ENCODE results near the gene SMYD3. TPM values are rescaled to one million over a fixed set of nuclear protein-coding genes. Genes with fewer than 3 reads are reported as not detected.

The SMYD3 gene
- 10 to 100 TPM; 13.5 to 20.8 TPM for total RNA-seq

DNA sequence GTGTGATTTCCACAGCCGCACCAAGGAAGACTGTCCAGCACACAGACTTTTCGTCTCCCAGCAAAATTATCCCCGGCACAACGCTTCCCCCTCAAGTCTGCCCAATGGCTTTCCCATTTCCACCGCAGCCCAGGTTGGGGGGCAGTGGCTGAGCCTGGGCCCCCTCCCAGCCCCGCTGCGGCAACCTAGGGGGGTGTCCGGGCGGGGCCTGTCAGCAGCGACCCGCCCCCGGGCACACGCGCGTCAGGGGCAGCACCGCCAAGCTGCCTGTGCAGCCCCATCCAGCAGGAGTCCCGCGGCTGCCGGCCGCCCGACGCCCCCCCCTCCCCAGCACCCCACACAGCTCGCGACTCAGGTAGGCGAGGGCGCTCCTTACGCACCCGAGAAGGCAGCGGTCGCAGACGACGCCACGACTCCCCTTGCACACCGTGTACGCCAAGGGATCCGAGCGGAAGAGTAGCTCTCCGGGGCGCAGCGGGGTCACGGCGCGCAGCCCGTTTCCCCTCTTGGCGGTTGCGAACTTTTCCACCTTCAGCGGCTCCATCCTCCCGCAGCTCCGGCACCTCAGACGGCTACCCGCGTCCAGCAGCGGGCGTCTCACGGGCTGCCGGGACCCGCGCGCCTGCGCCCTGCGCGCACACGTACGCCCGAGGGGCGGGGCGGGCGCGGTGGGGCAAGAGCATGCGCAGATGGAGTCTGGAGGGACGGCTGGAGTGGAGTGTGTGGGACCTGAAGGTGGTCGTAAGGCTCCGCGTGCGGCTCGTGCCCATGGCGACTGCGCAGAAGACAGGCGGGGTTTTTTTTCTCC lies at the start of gene SMYD3:
Gene SMYD3 (minus strand): TSS at position 606 of the 808 bp plus-strand sequence.
- WGBS, 2 donors: 0% methylated on average over 34 to 72 of the region's 79 CpGs
- ATAC-seq (peak; percentile 96), DNase-seq (peak; percentile 72 to 82 (median 77))
- H3K4me3 ChIP-seq: peak within 1 kb of the TSS; percentile 80 to 98
- TF ChIP-seq POLR2A (IDR thresholded peaks at IDR 0.05): peak in 2 of 3 donors; percentile 46 to 56
- TF ChIP-seq, protein P1, sequence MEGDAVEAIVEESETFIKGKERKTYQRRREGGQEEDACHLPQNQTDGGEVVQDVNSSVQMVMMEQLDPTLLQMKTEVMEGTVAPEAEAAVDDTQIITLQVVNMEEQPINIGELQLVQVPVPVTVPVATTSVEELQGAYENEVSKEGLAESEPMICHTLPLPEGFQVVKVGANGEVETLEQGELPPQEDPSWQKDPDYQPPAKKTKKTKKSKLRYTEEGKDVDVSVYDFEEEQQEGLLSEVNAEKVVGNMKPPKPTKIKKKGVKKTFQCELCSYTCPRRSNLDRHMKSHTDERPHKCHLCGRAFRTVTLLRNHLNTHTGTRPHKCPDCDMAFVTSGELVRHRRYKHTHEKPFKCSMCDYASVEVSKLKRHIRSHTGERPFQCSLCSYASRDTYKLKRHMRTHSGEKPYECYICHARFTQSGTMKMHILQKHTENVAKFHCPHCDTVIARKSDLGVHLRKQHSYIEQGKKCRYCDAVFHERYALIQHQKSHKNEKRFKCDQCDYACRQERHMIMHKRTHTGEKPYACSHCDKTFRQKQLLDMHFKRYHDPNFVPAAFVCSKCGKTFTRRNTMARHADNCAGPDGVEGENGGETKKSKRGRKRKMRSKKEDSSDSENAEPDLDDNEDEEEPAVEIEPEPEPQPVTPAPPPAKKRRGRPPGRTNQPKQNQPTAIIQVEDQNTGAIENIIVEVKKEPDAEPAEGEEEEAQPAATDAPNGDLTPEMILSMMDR (IDR thresholded peaks at IDR 0.05): peak in 2 of 7 experiments; percentile 7 to 27
- H3K4me1 ChIP-seq: peaks cover 12% of the 10 kb centered on the region
- H3K9me3 ChIP-seq: no peaks in the 10 kb centered on the region
- H3K27ac ChIP-seq: peak within 1 kb of the TSS in 3 of 4 donors; percentile 48 to 64 (median 55)
- no peaks in the 10 kb centered on the region for H3K36me3 ChIP-seq (replicated peaks in 1 of 2; ENCODE audit: insufficient read depth in 1 of 2, low read depth in 2 of 2)
- intact Hi-C loops (cut with DNase I): no loop called here
- H3K27me3 ChIP-seq: no peaks in the 10 kb centered on the region

DNA sequence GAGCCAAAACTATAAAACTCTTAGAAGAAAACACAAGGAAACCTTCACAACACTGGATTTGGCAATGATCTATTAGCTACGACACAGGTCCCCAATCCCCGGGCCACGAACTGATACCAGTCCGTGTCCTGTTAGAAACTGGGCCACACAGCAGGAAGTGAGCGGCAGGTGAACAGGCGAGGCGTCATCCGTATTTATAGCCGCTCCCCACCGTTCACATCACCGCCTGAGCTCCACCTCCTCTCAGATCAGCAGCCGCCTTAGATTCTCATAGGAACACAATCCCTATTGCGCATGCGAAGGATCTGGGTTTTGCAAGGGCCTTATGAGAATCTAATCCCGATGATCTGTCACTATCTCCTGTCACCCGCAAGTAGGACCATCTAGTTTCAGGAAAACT lies 47.1 kb upstream of the SMYD3 start:
- TF ChIP-seq, protein P1 (IDR thresholded peaks at IDR 0.05): no peak
- no peak for TF ChIP-seq POLR2A (IDR thresholded peaks at IDR 0.05)
- no peak for DNase-seq

DNA sequence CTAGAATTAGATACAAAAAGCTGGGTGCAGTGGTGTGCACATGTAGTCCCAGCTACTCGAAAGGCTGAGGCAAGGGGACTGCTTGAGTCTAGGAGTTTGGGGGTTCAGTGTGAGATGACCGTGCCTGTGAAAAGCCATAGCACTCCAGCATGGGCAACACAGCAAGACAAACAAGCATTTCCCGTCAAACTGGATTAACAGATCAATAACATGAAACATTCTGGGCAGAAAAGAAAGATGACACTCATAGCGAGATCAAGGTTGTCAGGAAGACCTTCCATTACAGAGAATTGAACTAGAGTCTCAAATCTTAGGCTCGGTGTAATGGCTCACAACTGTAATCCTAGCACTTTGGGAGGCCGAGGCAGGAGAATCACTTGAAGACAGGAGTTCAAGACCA lies 45.0 kb upstream of the SMYD3 start:
- Histone ChIP-seq H3K27me3 (no peaks in the 10 kb centered on the region), H3K9me3 (no peaks in the 10 kb centered on the region), H3K4me1 (no peaks in the 10 kb centered on the region), H3K36me3 (replicated peaks in 1 of 2; ENCODE audit: insufficient read depth in 1 of 2, low read depth in 2 of 2) (peaks cover 0 to 33% of the 10 kb centered on the region in 2 donors), H3K27ac (no peak overlapping the region), H3K4me3 (no peak overlapping the region)
- DNase-seq: no peak
- no peak for TF ChIP-seq POLR2A (IDR thresholded peaks at IDR 0.05)
- TF ChIP-seq, protein P1 (IDR thresholded peaks at IDR 0.05): no peak
- intact Hi-C loops (cut with DNase I): no loop called here
- 61 to 77% methylated on average over 6 of the region's 6 CpGs for WGBS, 2 donors
- ATAC-seq: no peak

More for the DNA sequence above, 47.1 kb upstream of the SMYD3 start:
- intact Hi-C loops (cut with DNase I): no loop called here
- 97 to 98% methylated on average over 16 of the region's 16 CpGs for WGBS, 2 donors
- Histone ChIP-seq H3K4me1 (no peaks in the 10 kb centered on the region), H3K9me3 (no peaks in the 10 kb centered on the region), H3K27me3 (no peaks in the 10 kb centered on the region), H3K36me3 (replicated peaks in 1 of 2; ENCODE audit: insufficient read depth in 1 of 2, low read depth in 2 of 2) (peaks cover 0 to 27% of the 10 kb centered on the region in 2 donors), H3K4me3 (no peak overlapping the region), H3K27ac (no peak overlapping the region)
- ATAC-seq: no peak

DNA sequence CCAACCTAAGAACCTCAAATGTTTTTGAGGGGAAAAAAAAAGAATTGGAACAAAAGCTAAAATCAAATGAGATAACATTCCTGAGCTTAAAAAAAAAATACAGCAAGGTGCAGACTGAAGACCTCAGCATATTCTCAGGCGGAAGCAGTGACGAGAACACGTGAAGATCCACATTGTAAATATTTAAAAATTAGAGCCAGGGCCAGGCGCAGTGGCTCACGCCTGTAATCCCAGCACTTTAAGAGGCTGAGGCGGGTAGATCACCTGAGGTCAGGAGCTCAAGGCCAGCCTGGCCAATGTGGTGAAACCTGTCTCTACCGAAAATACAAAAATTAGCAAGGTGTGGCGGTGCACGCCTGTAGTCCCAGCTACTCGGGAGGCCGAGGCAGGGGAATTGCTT lies 43.3 kb upstream of the SMYD3 start:
- Histone ChIP-seq H3K36me3 (replicated peaks in 1 of 2; ENCODE audit: insufficient read depth in 1 of 2, low read depth in 2 of 2) (peaks cover under 1 to 20% of the 10 kb centered on the region in 2 donors), H3K9me3 (no peaks in the 10 kb centered on the region), H3K27me3 (no peaks in the 10 kb centered on the region), H3K27ac (no peak overlapping the region), H3K4me3 (no peak overlapping the region), H3K4me1 (no peaks in the 10 kb centered on the region)
- TF ChIP-seq POLR2A (IDR thresholded peaks at IDR 0.05): no peak
- TF ChIP-seq, protein P1 (IDR thresholded peaks at IDR 0.05): no peak
- ATAC-seq (no peak), DNase-seq (no peak)
- intact Hi-C loops (cut with DNase I): no loop called here
- WGBS, 2 donors: 67 to 68% methylated on average over 11 of the region's 11 CpGs
